GM19455 (cell line): ENCODE measurements around the gene MED8.
A peak's percentile ranks its signal among the peaks of the same experiment; 100 is the strongest.
"Not testable (repeated sequence)": the region's sequence is repeated elsewhere in the genome, so short reads cannot be mapped to it uniquely, and the experiment has no call there.

ENCODE experiments used
- ATAC-seq: cut with Tn5 transposase; IDR thresholded peaks from one replicate; pipeline ENCODE4 v1.9.1; 2021; ENCODE audit not compliant: unreplicated experiment

The MED8 gene

DNA sequence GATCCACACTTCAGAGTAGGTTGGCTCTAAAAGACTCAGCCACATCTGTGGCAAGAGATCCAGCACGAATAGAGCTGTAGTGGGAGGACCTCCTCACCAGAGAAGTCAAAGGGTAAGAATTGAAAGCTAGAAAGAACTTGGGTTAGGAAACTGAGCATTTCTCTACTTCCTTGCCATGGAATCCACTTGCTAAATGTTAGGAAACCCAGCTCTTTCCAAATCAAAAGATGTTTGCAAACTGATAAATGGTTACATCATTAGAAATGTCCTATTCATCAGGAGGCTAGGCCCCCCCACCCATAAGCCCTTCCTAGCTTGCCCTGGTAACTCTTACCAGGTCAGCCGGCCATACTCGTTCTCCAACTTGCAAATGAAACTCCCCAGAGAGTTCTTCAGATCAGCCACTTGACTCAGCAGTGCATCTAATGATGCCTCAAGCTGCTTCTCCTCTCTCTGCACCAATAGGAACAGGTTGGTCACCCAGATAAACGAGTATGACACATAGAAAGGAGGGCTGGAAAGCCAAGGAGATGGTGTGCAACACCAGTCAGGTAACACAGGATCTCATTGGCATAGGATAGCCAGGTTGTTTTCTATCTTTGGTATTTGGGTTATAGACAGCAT lies 1.5 kb downstream of the MED8 start:
- ATAC-seq = no peak

DNA sequence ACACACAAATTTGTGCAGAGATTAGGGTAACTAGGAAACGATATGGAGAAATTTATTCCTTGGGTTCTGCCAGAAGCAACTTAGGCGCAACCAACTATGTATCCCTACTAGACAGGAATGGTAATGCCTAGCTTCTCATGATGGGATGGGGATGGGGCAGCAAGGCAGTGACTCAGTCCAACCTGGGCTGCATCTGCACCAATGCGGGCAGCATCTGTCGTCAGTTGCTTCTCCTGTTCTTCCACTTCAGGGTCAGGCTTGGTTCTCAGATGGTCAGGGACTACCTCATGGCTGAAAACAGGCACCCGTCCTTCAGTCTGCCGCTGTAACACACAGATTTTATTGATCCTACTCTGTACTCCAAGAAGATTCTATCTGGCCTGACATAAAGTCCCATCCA lies 2.9 kb downstream of the MED8 start:
- ATAC-seq = no peak

DNA sequence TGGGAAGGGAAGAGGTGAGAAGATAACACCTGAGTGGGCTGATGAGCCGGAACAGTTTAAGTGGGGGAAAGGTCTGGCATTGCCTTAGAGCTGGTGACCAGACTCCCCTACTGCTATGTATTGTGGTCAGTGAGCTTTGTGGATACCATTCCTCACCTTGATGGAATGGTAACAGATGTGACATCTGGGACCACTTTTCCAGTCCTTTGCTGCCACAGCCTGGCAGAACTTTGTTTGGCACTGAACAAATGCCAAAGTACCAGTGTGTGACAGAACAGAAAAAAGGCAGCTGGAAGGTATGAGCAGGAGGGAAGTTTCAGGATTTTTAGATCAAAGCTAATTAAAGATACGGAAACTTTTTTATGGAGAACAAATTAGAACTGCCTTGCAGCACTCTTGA lies 6.2 kb downstream of the MED8 start:
- ATAC-seq = no peak

DNA sequence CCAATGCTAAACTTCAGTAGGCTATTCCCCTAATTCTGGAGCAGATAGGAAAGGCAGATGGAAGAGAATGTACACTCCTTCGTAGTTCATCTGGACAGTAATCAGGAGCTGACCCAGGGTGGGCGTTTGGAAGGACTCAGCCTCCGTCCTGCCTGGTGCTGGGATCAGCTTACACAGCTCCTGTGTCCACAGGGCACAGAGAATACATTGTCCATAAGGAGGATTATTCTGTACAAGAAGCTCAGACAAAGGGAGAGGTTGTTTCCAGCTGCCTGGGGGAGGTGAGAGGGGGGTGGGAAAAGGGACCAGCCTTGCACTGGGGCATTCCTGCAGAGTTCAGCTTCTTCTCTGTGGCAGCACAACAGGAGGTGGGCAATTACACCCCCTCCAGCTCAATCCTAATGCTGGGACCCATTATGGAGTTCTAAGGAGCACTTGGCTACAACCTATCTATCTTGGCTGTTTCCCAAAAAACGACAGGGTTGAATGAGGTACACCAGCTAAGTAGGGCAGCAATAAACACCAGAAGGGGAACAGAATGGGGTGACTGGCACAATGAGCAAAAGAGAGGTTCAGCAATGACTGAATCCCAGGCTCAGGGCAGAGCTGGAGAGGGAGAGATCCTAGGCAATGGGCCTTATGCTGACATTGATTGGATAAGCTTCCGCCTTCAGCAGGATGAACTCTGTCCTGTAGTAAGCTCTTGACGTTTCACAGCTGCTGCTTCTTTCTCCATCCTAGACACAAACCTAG lies 7.4 kb downstream of the MED8 start:
- ATAC-seq = no peak

DNA sequence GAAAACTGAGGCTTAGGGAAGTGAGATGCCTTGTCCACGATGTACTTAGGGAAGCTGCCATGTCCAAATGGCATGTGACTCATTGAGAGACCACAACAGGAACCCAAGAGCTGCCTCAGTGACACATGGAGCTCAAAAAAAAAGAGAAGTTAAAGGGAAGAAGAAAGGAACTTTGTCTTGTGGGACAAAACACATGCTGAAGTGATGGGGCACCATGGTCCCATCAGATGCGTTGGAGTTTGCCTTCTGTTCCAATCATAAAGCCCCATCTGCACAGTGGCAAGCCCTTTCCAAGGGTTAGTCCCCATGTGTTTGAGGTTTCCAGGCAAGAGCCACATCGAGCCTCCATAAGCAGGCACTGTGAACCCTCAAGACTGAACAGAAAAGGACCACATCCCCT lies 8.0 kb downstream of the MED8 start:
- ATAC-seq = no peak

DNA sequence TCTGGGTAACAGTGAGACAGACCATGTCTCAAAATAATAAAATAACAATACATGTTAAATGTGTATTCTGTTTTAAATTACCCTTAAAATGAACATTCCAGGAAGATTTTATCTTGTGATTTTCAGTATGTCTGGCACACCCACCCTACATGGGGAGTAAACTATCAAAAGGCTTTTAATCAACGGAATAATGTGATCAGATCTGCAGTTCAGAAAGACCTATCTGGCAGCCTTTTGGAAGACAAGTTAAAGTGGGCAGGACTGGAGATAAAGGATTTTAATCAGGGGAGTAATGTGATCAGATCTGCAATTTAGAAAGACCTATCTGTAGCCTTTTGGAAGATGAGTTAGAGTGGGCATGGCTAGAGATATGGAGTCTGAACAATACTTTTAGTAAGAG lies 10.1 kb downstream of the MED8 start:
- no peak for ATAC-seq

DNA sequence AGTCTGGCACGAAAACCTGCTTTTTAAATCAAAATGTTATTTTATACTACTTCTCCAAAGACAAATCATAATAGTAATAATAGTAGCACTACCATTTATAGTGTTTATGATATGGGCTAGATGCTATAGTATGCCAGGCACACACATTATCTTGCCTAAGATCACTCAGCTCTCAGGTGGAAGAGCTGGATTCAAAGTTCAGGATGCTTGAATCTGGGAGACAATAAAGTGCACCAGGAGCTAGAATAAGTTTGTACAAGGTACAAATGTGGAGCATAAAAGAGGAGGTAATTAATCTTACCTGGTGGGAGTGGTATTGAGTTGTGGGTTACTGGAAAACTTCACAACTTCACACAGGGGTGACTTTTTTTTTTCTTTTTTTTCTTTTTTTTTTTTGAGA lies 11.8 kb downstream of the MED8 start:
- ATAC-seq = no peak

DNA sequence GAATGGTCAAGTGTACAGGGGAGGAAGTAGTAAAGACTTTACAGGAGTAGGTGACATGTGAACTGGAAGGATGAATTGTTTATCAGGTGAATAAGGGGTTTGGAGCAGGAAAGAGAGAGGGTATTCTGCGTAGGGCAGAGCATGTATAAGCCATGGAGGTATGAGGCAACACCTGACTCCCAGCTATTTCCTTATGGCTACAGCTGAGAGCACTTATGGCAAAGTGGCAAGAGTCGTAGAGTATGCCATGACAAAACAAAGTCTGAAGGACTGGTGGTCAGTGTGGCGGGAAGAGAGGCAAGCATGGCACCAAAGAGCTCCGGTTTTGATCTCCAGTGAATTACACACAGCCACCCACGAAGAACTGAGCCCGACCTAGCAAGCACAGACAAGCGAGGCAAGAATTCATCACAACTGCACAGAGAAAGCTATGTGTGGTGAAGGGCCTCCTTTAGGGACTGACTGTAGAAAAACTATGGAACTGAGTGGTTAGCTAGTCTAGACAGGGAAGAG lies 12.8 kb downstream of the MED8 start:
- ATAC-seq = no peak

DNA sequence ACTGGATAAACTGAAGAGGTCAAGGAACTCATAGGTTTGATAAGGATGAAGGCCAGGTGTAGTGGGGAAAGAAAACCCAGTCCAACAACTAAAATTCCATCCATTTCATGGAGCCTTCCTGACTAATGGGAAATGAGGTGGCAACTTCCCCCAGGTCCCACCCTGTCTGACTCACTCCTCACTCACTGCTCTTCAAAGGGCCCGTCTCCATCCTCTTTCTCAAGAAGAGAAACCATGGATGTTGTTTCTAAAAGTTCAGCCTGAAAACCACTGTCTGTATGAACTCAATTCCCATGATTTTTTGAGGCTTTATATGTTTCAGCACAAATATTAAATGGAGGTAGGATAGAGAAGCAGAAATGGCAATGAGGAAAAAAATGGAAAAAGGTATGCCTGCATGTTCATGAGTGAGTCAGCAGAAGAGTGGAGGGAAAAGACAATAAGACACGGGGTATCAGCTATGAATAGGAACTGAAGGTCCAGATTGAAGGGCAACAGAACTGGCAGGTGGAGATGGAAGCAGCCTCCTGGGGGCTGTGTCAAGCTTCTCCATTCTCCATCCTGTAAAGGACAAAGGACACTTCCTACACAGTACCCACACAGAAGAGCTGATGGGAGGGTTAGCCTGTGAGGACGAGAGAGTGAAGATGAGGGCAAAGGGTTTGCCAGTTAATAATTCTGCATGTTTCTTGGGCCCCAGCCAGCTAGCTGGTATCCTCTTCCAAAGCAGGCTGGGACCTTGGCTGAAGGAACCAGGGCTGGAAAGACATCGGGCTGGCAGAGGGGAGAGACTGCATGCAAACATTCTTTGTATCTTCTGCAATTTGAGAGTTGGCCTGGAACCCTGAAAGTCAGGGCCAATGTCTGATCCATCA lies 16.3 kb downstream of the MED8 start:
- ATAC-seq = no peak

DNA sequence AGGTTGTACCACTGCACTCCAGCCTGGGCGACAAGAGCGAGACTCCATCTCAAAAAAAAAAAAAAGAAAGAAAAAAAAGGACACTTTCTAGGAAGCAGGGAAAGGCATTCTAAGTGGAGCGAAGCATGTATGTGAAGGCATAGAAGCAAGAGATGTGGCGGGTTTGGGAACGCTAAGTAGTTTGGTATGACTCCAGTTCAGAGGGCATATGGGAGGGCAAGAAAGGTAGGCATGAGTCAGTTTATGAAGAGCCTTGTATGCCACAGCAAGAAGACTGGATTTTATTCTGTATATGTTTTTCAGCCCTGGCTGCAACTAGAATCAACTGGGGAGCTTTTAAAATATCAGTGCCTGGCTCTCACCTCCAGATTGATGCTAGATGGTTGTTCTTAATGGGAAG lies 17.4 kb downstream of the MED8 start:
- no peak for ATAC-seq

DNA sequence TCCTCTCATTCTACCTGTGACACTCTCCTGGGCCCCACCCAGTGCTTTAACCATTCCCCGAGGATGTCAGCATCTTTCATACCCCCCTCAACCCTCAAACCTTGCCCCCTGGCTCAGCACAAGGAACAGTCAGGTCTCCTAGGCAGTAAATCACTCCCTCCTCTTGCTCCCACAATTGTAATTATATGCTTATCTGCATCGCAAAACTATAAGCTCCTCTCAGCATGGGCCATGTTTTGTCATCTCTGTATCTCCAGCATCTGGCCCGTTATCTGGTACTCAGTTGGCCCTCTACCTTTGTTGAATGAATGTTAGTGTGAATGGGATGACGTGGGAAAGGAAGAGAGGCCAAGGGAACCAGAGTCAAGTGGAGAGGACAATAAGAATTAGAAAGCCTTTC lies 19.0 kb downstream of the MED8 start:
- ATAC-seq = no peak

DNA sequence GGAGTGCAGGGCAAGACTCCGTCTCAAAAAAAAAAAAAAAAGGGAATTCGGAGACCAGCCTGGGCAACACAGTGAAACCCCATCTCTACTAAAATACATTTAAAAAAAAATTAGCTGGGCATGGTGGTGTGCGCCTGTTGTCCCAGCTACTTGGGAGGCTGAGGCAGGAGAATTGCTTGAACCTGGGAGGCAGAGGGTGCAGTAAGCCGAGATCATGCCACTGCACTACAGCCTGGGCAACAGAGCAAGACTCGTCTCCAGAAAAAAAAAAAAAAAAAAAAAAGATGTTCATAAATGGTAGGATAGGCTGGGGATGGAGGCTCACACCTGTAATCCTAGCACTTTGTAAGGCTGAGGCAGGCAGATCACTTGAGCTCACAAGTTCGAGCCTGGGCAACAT lies 19.8 kb downstream of the MED8 start:
- ATAC-seq = not testable (repeated sequence)

DNA sequence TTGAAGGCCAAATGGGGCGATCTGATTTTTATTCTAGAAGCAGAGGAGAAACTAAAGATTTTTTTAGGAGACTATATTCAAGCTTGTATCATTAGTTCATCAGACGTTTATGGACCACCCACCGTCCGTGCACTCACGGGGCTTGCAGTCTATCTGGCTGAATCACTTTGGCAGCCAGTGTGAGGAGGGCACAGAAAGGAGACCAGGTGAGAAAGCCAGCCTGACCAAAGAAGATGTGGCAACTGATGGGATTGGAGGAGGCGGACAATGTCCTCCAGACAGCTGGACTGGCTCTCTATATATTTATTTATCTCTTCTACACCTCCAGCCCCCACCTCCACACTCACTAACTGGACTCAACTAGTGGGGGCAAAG lies 21.0 kb downstream of the MED8 start:
- ATAC-seq = no peak

DNA sequence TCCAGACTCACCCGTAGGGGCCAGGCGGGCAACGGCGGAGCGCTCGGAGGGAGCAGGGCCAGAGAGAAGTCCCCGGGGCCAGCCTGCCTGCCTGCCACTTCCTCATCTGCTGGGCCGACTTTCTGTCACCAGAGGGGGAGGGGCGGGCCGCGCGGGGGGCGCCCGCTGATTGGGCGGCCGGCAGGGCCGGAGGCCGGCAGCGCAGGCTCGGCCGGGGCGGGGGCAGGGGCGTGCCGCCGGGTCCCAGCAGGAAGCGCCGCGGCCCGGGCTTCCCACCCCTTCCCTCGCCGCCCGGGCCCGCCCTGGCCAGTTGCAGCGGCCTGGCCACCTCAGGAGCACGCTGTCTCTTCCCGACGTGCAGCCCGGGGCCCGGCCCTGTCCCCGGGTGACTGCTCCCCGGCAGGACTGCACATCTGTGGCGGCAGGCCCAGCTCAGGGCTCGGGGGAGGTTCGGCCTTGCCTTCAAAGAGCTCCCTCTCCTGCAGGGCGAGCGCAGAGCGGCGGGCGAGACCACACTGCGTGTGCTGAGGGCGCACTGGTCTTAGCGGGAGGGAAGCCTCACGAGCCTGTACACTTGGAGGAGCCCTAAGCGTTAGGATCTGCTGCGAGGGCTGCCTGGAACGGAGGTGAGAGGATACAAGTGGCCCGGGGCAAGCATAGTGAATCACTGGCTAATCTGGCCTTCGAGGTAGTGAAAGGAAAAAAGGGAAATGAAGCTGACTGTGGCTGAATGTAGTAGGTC lies 21.5 kb downstream of the MED8 start, which contains the start of gene ELOVL1:
TSS of gene ELOVL1 (minus strand) at position 108 of the 742 bp plus-strand sequence. CDS start 2,402 bp downstream, outside the sequence.
- peak; percentile 77 for ATAC-seq

DNA sequence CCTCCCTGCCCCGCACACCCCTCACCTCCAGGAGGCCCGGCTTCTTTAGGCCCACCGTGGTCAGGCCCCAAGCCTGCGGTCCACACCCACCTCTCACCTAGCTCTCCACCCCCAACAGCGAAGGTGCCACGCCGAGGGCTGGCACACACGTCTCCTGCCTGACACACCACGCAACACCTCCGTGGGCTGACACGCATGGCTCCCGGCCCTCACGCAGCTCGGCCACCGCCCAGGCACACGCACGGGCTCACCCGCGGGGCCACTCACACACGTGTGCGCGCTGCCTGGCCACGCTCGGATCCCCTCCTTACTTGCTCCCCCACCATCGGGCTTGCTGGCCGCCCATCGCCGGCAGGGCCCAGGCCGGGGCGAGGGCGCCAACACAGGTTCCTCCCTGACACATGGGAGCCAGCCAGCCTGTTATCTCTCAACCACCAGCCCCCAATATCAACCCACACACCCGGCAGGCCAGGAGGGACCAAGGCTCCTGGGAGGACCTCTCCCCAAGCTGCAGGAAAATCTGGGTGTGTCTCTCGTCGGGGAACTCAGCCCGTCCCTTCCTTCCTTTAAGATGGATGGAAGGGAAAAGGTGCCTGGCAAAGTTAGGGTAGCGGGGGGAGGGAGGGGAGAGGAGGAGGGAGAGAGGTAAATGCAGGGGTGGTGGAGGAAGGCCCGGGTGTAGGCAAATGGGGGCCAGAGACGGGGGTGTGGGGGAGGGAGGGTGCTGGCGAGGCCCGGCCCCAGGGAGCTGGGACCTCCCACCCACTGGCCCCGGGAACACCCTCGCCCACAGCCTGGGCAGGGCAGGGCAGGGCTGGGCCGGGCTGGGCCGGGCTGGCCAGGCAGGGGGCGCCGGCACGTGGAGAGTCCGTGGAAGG lies 22.3 kb downstream of the MED8 start:
- ATAC-seq = peak; percentile 37

DNA sequence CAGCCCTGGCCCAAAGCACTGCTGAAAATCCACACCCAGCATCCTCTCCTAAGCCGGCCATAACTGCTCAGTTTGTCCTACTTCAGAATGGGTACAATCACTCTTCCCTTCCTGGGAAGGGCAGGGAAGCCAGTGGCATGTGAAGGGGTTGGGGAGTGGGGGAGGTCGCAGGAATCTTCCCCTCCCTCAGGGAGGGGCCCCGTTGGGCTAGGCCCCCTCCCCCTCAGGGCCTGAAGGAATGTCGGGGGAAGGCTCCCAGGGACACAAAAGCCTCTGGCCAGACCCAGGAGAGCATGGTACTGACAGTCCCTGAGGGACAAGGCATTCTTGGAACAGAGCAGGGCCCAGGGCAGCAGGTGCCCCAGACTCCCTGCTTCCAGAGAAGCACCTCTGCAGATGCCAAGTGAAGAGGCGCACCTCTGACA lies 23.0 kb downstream of the MED8 start:
- no peak for ATAC-seq

DNA sequence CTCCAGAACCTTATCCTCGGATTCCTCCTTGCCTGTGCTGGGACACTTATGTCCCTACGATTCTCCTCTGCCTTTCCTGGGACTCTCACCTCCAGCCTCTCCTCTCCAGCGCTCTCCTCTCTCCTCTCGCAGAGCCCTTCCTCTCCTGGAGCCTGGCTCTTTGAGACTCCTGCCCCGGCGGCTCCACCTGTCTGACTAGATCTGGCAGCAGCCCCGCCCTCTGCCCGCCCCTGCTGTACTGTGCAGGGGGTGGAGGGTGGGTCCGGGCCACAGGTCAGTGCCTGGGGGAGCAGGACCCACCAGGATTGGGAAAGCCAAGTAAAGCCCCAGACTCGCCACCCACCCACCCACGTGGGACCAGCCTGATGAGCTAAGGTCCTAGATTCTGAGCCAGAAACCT lies 23.4 kb downstream of the MED8 start:
- ATAC-seq = no peak

DNA sequence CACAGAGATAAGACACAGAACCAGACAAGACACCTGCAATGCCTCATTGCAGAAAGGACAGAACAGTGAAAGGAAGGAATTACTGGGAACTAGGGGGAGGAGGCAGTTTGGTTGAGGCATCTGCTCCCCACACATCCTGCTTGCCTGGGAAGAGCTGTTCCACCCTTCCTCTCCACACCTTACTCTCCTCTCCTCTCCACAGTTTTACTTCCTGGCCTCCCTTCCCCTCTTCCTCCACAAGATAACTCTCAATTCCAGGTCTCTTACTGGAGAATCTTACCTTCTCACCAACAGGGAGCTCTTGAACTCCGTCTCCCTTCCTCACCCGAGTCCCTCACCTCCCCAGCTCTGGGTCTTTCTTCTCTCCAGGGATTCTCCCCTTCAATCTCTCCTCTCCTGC lies 23.9 kb downstream of the MED8 start:
- ATAC-seq = no peak

DNA sequence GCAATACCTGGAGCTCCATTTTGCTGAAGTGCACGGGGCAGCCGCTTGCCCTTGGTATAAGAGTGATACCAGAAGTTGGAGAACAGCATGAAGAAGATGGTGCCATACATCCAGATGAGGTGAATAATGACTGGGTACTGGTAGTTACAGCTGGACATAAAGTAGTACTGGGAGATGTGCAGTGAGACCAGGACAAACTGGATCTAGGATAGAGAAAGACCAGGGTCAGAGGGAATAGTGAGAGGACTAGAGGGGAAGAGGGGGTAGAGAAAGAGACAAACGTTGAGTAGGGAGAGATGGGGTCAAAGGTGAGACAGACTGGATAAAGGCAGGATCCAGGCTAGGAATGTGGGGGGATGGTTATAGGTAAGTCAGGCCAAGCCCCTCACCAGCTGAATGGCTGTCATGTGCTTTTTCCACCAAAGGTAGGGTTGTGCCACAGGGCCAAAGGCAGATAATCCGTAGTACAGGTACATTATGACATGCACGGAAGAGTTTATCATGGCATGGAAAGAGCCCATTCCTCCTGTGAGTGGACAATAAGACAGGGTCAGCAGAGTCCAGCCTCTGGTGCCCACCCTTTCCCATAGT lies 25.6 kb downstream of the MED8 start:
- no peak for ATAC-seq
